NAMALWA (cell line): ENCODE measurements around the gene SCGB3A2.

Experiments used
- DNase-seq: peaks from one replicate; pipeline ENCODE4 v3.0.0-alpha.2; 2015; ENCODE audit warnings: low spot score

The SCGB3A2 gene, protein sequence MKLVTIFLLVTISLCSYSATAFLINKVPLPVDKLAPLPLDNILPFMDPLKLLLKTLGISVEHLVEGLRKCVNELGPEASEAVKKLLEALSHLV

GRCh38 chr5:147878066-147878759, at the start of gene SCGB3A2:
SCGB3A2 (plus strand) TSS chr5:147878711; CDS start chr5:147878804, 93 bp downstream.
- DNase-seq, result no peak

DNA sequence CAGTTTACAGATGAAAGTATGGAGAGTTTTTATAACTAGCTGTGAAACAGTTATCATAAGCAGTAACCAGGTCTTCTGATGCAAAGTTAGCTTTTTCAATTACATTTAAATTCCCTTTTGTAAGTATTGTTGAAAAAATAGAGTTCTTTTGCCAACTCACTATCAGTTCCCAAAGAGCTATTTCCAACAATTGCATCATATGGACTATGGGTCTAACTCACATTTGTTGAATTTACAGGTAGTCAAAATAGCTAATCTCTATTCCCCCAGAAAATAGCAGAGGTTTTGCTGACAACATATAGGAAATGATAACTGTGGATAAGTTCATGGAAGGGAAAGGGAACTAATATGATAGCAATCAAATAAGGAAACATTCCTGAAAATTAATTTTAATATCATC, 48.5 kb upstream of the SCGB3A2 start:
- DNase-seq, result no peak

- no peak for DNase-seq
Observed at GRCh38 chr5:147831465-147831864, 47.0 kb upstream of the SCGB3A2 start, which contains the start of gene SPINK1. SPINK1 (minus strand) TSS chr5:147831671; CDS start chr5:147831577, 94 bp downstream.

- DNase-seq, result no peak
Observed at GRCh38 chr5:147832541-147832940, 46.0 kb upstream of the SCGB3A2 start.

DNA sequence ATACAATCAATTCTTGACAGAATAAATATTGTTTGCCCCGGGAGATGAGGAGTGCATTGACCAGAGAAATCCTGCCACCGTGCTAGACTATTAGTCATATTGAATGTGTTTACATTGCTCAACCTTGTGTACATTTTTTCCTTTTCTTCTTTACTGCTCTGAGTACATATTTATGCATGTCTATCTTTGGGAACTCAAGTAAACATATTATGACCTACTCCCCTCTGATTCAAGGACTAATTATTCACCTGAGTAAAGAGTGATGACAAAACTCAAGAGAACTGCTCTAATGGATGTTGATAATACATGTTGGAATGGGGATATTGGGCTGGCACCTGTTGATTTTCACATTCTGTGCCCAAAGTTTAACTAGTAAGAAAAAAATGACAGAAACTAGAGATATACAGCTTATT, 43.1 kb upstream of the SCGB3A2 start:
- DNase-seq, result no peak

DNA sequence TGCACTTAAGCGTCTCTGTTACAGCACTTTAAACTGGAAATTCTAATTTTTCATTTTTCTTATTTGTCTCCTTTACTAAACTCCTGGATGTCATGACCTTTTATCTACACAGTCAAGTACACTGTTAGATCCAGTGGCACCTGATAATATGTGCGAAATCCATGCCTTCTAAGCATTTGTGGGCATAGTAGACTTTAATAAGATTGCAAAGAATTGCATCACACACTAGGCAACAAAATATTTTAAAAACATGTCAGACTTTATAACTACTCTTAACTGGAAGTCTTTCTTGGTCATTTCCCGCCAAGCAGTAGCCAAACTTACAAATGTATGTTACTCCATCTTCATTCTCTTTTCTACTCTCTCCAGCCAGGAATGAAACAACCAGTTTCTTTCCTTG, 42.1 kb upstream of the SCGB3A2 start:
- no peak for DNase-seq

- no peak for DNase-seq
Observed at GRCh38 chr5:147842869-147843268, 35.6 kb upstream of the SCGB3A2 start.

DNA sequence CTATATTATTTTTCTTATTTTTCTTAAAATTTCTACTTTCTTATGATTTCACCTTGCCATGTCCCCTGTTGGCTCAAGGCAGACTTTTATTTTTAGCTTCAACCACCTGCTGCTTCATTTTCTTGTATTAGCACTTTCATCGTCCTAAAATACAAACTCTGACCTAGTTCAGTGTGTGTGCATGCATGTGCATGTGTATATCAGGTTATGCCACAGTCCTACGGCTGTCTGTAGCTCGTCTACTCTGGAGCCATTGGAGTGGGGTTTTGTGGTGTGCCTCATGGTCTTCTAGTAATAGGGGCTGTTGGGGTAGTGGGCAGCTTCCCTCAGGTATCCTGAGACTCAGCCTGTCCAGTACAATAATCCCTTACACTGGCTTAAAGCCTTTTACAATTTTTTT, 33.7 kb upstream of the SCGB3A2 start:
- DNase-seq, result no peak

DNA sequence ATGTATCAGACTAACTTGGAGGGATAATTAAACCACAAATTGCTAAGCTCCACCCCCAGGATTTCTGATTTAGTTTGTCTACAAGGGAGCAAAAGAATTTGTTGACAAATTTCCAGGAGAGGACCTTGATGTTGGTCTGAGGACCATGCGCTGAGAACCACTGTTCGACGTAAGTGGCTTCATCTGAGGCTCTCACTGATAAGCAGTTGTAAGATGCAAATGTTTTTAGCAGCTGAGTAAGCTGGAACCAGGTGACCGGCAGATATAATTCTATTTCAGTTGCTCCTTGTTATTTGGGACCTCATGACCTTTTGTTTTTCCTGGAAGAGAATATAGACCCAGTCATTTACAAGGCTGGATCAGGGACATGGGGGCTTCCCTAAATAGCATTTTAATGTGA, 32.9 kb upstream of the SCGB3A2 start:
- no peak for DNase-seq

DNA sequence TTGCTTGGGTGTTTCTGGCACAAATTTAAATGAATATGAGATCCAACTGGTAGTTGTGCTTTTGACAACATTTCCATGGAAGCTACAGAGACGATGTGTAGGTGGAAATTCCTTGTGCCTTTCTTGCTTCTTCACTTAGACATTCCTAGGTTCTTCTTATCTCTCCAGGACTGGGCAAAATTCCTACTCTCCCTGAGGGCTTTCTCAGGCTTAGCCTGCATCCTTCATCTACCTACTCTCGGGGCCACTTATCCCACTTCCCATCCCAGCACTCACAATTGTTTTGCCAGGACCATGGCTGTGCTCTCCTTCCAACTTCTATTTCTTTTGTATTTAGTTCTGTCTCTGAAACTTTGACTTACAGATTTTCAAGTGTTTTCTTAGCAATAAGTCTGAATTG, 29.3 kb upstream of the SCGB3A2 start:
- no peak for DNase-seq

- no peak for DNase-seq
Observed at GRCh38 chr5:147851578-147851977, 26.9 kb upstream of the SCGB3A2 start.

GRCh38 chr5:147852365-147852764, 26.1 kb upstream of the SCGB3A2 start:
- no peak for DNase-seq

DNA sequence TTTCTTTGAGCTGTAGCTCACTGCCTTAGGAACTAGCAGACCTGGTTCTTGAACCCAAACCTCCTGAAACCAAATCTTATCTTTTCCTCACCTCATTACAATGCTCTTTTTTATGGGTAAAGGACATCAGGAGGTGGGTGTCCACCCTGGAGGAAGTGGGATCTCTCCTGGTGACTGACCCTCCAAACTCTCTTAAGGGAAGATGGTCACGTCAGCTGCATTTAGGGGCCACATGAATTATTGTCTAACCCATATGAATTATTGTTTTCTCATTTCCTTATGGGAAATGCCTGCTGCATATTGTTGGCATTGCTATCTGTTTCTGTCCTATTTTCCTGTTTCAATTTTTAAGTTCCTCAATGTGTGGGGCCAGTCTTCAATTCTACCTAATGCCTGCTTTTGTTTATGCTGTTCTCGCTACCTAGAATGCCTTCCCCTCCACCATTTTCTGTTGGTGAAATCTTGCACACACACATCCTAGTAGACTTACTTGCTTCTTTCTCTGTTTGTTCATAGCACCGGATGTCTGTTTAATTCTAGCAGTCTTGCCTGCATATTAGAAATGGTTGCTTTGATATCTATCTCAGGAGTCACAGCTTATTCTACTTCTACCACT, 25.0 kb upstream of the SCGB3A2 start:
- no peak for DNase-seq

- no peak for DNase-seq
Observed at GRCh38 chr5:147854331-147854730, 24.2 kb upstream of the SCGB3A2 start.

- no peak for DNase-seq
Observed at GRCh38 chr5:147854894-147855773, 23.4 kb upstream of the SCGB3A2 start.

GRCh38 chr5:147855774-147856069, 22.8 kb upstream of the SCGB3A2 start:
- DNase-seq, result no peak

GRCh38 chr5:147856801-147857200, 21.7 kb upstream of the SCGB3A2 start:
- no peak for DNase-seq

GRCh38 chr5:147857302-147858129, 21.0 kb upstream of the SCGB3A2 start:
- peak; percentile 61 for DNase-seq

DNA sequence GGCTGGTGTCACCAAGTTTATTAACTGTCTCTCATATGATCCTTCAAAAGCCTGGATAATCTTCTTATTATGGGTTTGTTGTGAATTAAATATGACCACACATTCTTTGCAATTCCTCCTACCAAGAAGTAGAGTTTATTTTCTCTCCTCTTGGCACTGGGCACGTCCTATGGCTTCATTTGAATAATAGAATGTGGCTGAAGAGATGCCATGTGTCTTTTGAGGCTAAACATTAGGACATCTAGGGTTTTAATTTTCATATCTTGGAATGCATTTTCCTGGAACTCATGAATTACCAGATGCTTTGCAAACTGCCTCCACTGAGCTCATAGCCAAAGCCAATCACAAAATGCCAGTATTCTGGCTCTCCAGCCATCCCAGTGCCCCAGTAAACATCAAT, 19.9 kb upstream of the SCGB3A2 start:
- DNase-seq, result no peak

GRCh38 chr5:147859962-147860640, 18.4 kb upstream of the SCGB3A2 start:
- DNase-seq, result no peak

GRCh38 chr5:147860641-147861025, 17.9 kb upstream of the SCGB3A2 start:
- DNase-seq, result no peak
